A549 (cell line): ENCODE data around the gene SPAG5. TPM values are rescaled to one million over a fixed set of nuclear protein-coding genes. Genes with fewer than 3 reads are reported as not detected.
A peak's percentile ranks its signal among the peaks of the same experiment; 100 is the strongest.

Experiments
- ATAC-seq, 2 experiments: fragments of 200-7000 bp in 1 of 2; fragments of >200 bp in 1 of 2; cut with Nextera tagmentation in 1 of 2; cut with Tn5 transposase in 1 of 2; 3 replicates each; pipeline versions ENCODE4 v1.8.0 to v1.9.1; 2018 to 2020; ENCODE audit warnings: mild to moderate bottlenecking in 1 of 2, moderate library complexity in 1 of 2
- CTCF ChIA-PET: fragments of 300-600 bp; sonication (Branson Sonifier 250); formaldehyde crosslinking; extraction: SDS; loops from one replicate; lab custom pipeline; 2021; ENCODE audit warnings: antibody characterized with exemption, inconsistent platforms; lab: Yijun Ruan, JAX
- POLR2A ChIA-PET: fragments of 350-600 bp; formaldehyde crosslinking; extraction: SDS; loops from one replicate; lab custom pipeline; 2021; ENCODE audit warnings: antibody characterized with exemption, inconsistent platforms; lab: Yijun Ruan, JAX
- DNase-seq, 2 experiments: peaks; one replicate each; pipeline versions ENCODE4 v3.0.0 to v3.0.0-alpha.2; 2011 to 2016; ENCODE audit warnings: low read depth in 1 of 2, low spot score in 1 of 2
- FAIRE-seq: peaks from 2 replicates; lab custom pipeline; 2011; peaks lifted over from hg19 to GRCh38; lab: Jason Lieb, UNC
- H3K27ac ChIP-seq, 2 experiments: fragments of >200 bp; sonication (Bioruptor Twin); formaldehyde crosslinking; 3 replicates each; pipeline ENCODE4 v1.5.1; 2016 to 2017
- H3K4me1 ChIP-seq: fragments of >200 bp; sonication (Bioruptor Twin); formaldehyde crosslinking; 3 replicates; pipeline ENCODE4 v1.6.1; 2016
- H3K4me2 ChIP-seq: fragments of >200 bp; sonication (Bioruptor Twin); formaldehyde crosslinking; 3 replicates; pipeline ENCODE4 v1.6.1; 2016
- H3K4me3 ChIP-seq: fragments of >200 bp; sonication (Bioruptor Twin); formaldehyde crosslinking; 3 replicates; pipeline ENCODE4 v1.5.1; 2016
- H3K9me3 ChIP-seq: fragments of >200 bp; sonication (Bioruptor Twin); formaldehyde crosslinking; 3 replicates; pipeline ENCODE4 v1.6.1; 2016
- BCL3 ChIP-seq: fragments of >200 bp; sonication (Bioruptor Twin); formaldehyde crosslinking; IDR thresholded peaks from 3 replicates; pipeline ENCODE4 v1.6.1; 2016
- CBX2 ChIP-seq: fragments of 200-600 bp; sonication (generic); IDR thresholded peaks from 2 replicates; pipeline ENCODE4 v1.6.1; 2016; ENCODE audit warnings: low read depth, mild to moderate bottlenecking, borderline replicate concordance
- E2F6 ChIP-seq: IDR thresholded peaks from 2 replicates; pipeline ENCODE4 v1.6.1; 2012; ENCODE audit warnings: low read depth, borderline replicate concordance
- FOSB ChIP-seq: fragments of 250-450 bp; sonication (Bioruptor Pico); IDR thresholded peaks from 2 replicates; pipeline ENCODE4 v1.5.0; 2020; ENCODE audit warnings: mild to moderate bottlenecking, moderate library complexity
- FOSL2 ChIP-seq, 2 experiments: fragments of 450-650 bp in 1 of 2; fragments of >200 bp in 1 of 2; sonication (Bioruptor Twin) in 1 of 2; formaldehyde crosslinking; IDR thresholded peaks; 2 replicates each; pipeline versions ENCODE4 v1.5.0 to v1.6.1; 2016 to 2020; ENCODE audit warnings: mild to moderate bottlenecking in 1 of 2, moderate library complexity in 1 of 2
- GATA3 ChIP-seq: IDR thresholded peaks from 2 replicates; pipeline ENCODE4 v1.6.1; 2012; ENCODE audit warnings: borderline replicate concordance
- HEYL ChIP-seq: fragments of 250-450 bp; sonication (Bioruptor Pico); IDR thresholded peaks from 2 replicates; pipeline ENCODE4 v1.8.0; 2021; ENCODE audit warnings: mild to moderate bottlenecking, moderate library complexity
- KDM1A ChIP-seq: fragments of 200-600 bp; sonication (generic); IDR thresholded peaks from 2 replicates; pipeline ENCODE4 v1.6.1; 2016; ENCODE audit warnings: low read depth, mild to moderate bottlenecking
- PHF8 ChIP-seq: fragments of 200-600 bp; sonication (generic); IDR thresholded peaks from 2 replicates; pipeline ENCODE4 v1.6.1; 2016; ENCODE audit warnings: low read depth, mild to moderate bottlenecking, antibody characterized with exemption, moderate library complexity, borderline replicate concordance
- REST ChIP-seq: fragments of 200-600 bp; sonication (generic); IDR thresholded peaks from 2 replicates; pipeline ENCODE4 v1.6.1; 2016; ENCODE audit warnings: antibody characterized with exemption, mild to moderate bottlenecking, moderate library complexity
- RNF2 ChIP-seq: fragments of 200-600 bp; sonication (generic); IDR thresholded peaks from 2 replicates; pipeline ENCODE4 v1.6.1; 2016; ENCODE audit warnings: low read depth, mild to moderate bottlenecking, antibody characterized with exemption, moderate library complexity, borderline replicate concordance
- SREBF2 ChIP-seq: fragments of 450-650 bp; IDR thresholded peaks from 2 replicates; pipeline ENCODE4 v1.6.1; 2014; ENCODE audit warnings: mild to moderate bottlenecking, moderate library complexity
- USF2 ChIP-seq: fragments of 450-650 bp; IDR thresholded peaks from 2 replicates; pipeline ENCODE4 v1.6.1; 2014; ENCODE audit warnings: antibody characterized with exemption
- ZNF302 ChIP-seq: fragments of 250-450 bp; sonication (Bioruptor Pico); IDR thresholded peaks from 2 replicates; pipeline ENCODE4 v1.9.0; 2021; ENCODE audit warnings: inconsistent platforms, mild to moderate bottlenecking, moderate library complexity
- WGBS: methylation state at CpG from one replicate; pipeline ENCODE4 v1.1.6; 2017; ENCODE audit errors: missing lambda C conversion rate; 5-methylcytosine and 5-hydroxymethylcytosine counted together
- polyA plus RNA-seq, 4 experiments: library from polyadenylated mRNA; depleted of rRNA in 3 of 4; stranded (reverse); fragments of >200 nt; fragmentation: RNase III in 1 of 4; extraction: RNeasy Plus Mini Kit Qiagen cat#74134 plus additional on column Dnase treatment in 1 of 4; gene quantifications; 2 replicates in 3 of 4; 3 replicates in 1 of 4; pipeline ENCODE4 v1.2.3, GENCODE V29; 2011 to 2017
- TF ChIP-seq, protein P1 (sequence below): IDR thresholded peaks from 2 replicates; pipeline ENCODE4 v1.6.1; 2012

SPAG5 gene
- polyA plus RNA-seq, 2 of the 4 experiments (the other 2 are of a cell fraction), result 111 TPM

DNA sequence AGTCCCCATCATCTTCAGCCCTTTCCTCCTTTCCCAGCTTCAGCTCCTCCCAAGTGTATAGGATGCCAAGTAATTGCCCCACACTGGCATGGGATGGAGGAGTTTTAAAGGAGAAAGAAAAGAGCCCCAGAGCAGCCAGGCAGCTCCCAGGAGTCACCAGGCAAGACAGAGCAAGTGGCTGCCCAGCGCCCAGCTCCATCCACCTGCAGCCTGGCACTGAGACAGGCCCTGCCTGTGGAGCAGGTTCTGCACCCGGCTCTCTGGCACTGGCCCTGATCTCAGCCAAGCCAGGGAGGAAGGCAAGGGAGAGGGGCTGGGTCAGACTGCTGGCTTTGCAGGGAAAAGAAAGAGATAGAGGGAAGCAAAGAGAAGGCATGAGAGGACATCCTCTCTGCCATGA lies 71.0 kb downstream of the SPAG5 start:
- H3K4me1 ChIP-seq, result peaks cover 31% of the 10 kb centered on the region
- CTCF ChIA-PET, result interaction anchor here (0.6 to 15.1 kb wide), 7 partner anchors 10 to 111 kb away, joined by 3 to 143 read pairs (median 7); no protein-coding TSS in a partner anchor
- POLR2A ChIA-PET, result no interaction called here
- peak overlapping the region in 1 of 2 experiments; percentile 7; a peak in 3 of 6 replicates for H3K27ac ChIP-seq
- no peak overlapping the region for H3K4me2 ChIP-seq
- no peaks in the 10 kb centered on the region for H3K9me3 ChIP-seq
- 76% methylated on average over 2 of the region's 2 CpGs for WGBS
- no peak for FAIRE-seq
- no peak overlapping the region for H3K4me3 ChIP-seq
- no peak for ATAC-seq
- TF ChIP-seq FOSL2 (IDR thresholded peaks at IDR 0.05) (no peak), FOSL2 (CRISPR knock-in tag; IDR thresholded peaks at IDR 0.05) (no peak), BCL3 (no peak), FOSB (CRISPR knock-in tag) (no peak), CBX2 (no peak), REST (no peak), SREBF2 (no peak), USF2 (no peak), KDM1A (no peak), PHF8 (no peak), E2F6 (no peak), RNF2 (no peak), GATA3 (no peak), ZNF302 (no peak), HEYL (CRISPR knock-in tag) (no peak)
- TF ChIP-seq, protein P1, sequence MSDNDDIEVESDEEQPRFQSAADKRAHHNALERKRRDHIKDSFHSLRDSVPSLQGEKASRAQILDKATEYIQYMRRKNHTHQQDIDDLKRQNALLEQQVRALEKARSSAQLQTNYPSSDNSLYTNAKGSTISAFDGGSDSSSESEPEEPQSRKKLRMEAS, result no peak
- TF ChIP-seq, all 56 proteins: peak for 0
- no peak for DNase-seq

Other genes with a start within 250 kb of the SPAG5 start
- gene POLDIP2, start 241.5 kb downstream of the SPAG5 start, polyA plus RNA-seq (2011; rRNA removed), result 132 and 162 TPM in 2 replicates
- 125 to 130 TPM (median 127 TPM) in 3 replicates for gene POLDIP2, start 241.5 kb downstream of the SPAG5 start, polyA plus RNA-seq (2017; fragmentation: RNase III; extraction: RNeasy Plus Mini Kit Qiagen cat#74134 plus additional on column Dnase treatment)
- not detected in 2 replicates for gene SEBOX, start 233.8 kb downstream of the SPAG5 start, polyA plus RNA-seq (2011; rRNA removed)
- not detected in 3 replicates for gene SEBOX, start 233.8 kb downstream of the SPAG5 start, polyA plus RNA-seq (2017; fragmentation: RNase III; extraction: RNeasy Plus Mini Kit Qiagen cat#74134 plus additional on column Dnase treatment)
- 10.2 and 14.2 TPM in 2 replicates for gene VTN, start 228.7 kb downstream of the SPAG5 start, polyA plus RNA-seq (2011; rRNA removed)
- gene VTN, start 228.7 kb downstream of the SPAG5 start, polyA plus RNA-seq (2017; fragmentation: RNase III; extraction: RNeasy Plus Mini Kit Qiagen cat#74134 plus additional on column Dnase treatment), result 24.5 to 31.1 TPM (median 25.5 TPM) in 3 replicates
- 4.0 and 4.8 TPM in 2 replicates for gene SARM1, start 227.3 kb downstream of the SPAG5 start, polyA plus RNA-seq (2011; rRNA removed)
- gene SARM1, start 227.3 kb downstream of the SPAG5 start, polyA plus RNA-seq (2017; fragmentation: RNase III; extraction: RNeasy Plus Mini Kit Qiagen cat#74134 plus additional on column Dnase treatment), result 6.1 to 7.5 TPM (median 6.9 TPM) in 3 replicates
- gene SLC46A1, start 192.8 kb downstream of the SPAG5 start, polyA plus RNA-seq (2011; rRNA removed), result 12.8 and 21.4 TPM in 2 replicates
- gene SLC46A1, start 192.8 kb downstream of the SPAG5 start, polyA plus RNA-seq (2017; fragmentation: RNase III; extraction: RNeasy Plus Mini Kit Qiagen cat#74134 plus additional on column Dnase treatment), result 21.5 to 23.8 TPM (median 23.7 TPM) in 3 replicates
- 0.06 and 0.16 TPM in 2 replicates for gene SLC13A2, start 125.4 kb downstream of the SPAG5 start, polyA plus RNA-seq (2011; rRNA removed)
- not detected in 3 replicates for gene SLC13A2, start 125.4 kb downstream of the SPAG5 start, polyA plus RNA-seq (2017; fragmentation: RNase III; extraction: RNeasy Plus Mini Kit Qiagen cat#74134 plus additional on column Dnase treatment)
- gene FOXN1, start 92.7 kb downstream of the SPAG5 start, polyA plus RNA-seq (2011; rRNA removed), result not detected in 2 replicates
- gene FOXN1, start 92.7 kb downstream of the SPAG5 start, polyA plus RNA-seq (2017; fragmentation: RNase III; extraction: RNeasy Plus Mini Kit Qiagen cat#74134 plus additional on column Dnase treatment), result not detected in 3 replicates
- gene UNC119, start 46.4 kb downstream of the SPAG5 start, polyA plus RNA-seq (2011; rRNA removed), result 50.5 and 53.5 TPM in 2 replicates
- gene UNC119, start 46.4 kb downstream of the SPAG5 start, polyA plus RNA-seq (2017; fragmentation: RNase III; extraction: RNeasy Plus Mini Kit Qiagen cat#74134 plus additional on column Dnase treatment), result 22.8 to 27.8 TPM (median 26.0 TPM) in 3 replicates
- 50.0 and 53.2 TPM in 2 replicates for gene PIGS, start 27.5 kb downstream of the SPAG5 start, polyA plus RNA-seq (2011; rRNA removed)
- 46.6 to 53.3 TPM (median 53.2 TPM) in 3 replicates for gene PIGS, start 27.5 kb downstream of the SPAG5 start, polyA plus RNA-seq (2017; fragmentation: RNase III; extraction: RNeasy Plus Mini Kit Qiagen cat#74134 plus additional on column Dnase treatment)
- gene ALDOC, start 22.1 kb downstream of the SPAG5 start, polyA plus RNA-seq (2011; rRNA removed), result 6.3 and 10.1 TPM in 2 replicates
- 1.7 to 1.9 TPM (median 1.9 TPM) in 3 replicates for gene ALDOC, start 22.1 kb downstream of the SPAG5 start, polyA plus RNA-seq (2017; fragmentation: RNase III; extraction: RNeasy Plus Mini Kit Qiagen cat#74134 plus additional on column Dnase treatment)
- gene RSKR, start 15.2 kb upstream of the SPAG5 start, polyA plus RNA-seq (2011; rRNA removed), result 18.7 and 22.0 TPM in 2 replicates
- gene RSKR, start 15.2 kb upstream of the SPAG5 start, polyA plus RNA-seq (2017; fragmentation: RNase III; extraction: RNeasy Plus Mini Kit Qiagen cat#74134 plus additional on column Dnase treatment), result 5.6 to 6.6 TPM (median 5.8 TPM) in 3 replicates
- gene BLTP2, start 46.1 kb upstream of the SPAG5 start, polyA plus RNA-seq (2011; rRNA removed), result 150 and 243 TPM in 2 replicates
- 78.8 to 81.1 TPM (median 79.8 TPM) in 3 replicates for gene BLTP2, start 46.1 kb upstream of the SPAG5 start, polyA plus RNA-seq (2017; fragmentation: RNase III; extraction: RNeasy Plus Mini Kit Qiagen cat#74134 plus additional on column Dnase treatment)
- gene SDF2, start 62.9 kb upstream of the SPAG5 start, polyA plus RNA-seq (2011; rRNA removed), result 87.9 and 113 TPM in 2 replicates
- 86.0 to 96.4 TPM (median 93.8 TPM) in 3 replicates for gene SDF2, start 62.9 kb upstream of the SPAG5 start, polyA plus RNA-seq (2017; fragmentation: RNase III; extraction: RNeasy Plus Mini Kit Qiagen cat#74134 plus additional on column Dnase treatment)
- gene SUPT6H, start 63.2 kb upstream of the SPAG5 start, polyA plus RNA-seq (2011; rRNA removed), result 51.4 and 61.0 TPM in 2 replicates
- 63.8 to 64.6 TPM (median 64.2 TPM) in 3 replicates for gene SUPT6H, start 63.2 kb upstream of the SPAG5 start, polyA plus RNA-seq (2017; fragmentation: RNase III; extraction: RNeasy Plus Mini Kit Qiagen cat#74134 plus additional on column Dnase treatment)
- gene PROCA1, start 112.9 kb upstream of the SPAG5 start, polyA plus RNA-seq (2011; rRNA removed), result 3.8 and 4.0 TPM in 2 replicates
- gene PROCA1, start 112.9 kb upstream of the SPAG5 start, polyA plus RNA-seq (2017; fragmentation: RNase III; extraction: RNeasy Plus Mini Kit Qiagen cat#74134 plus additional on column Dnase treatment), result 2.5 to 4.9 TPM (median 4.2 TPM) in 3 replicates
- gene RAB34, start 118.8 kb upstream of the SPAG5 start, polyA plus RNA-seq (2011; rRNA removed), result 288 and 328 TPM in 2 replicates
- gene RAB34, start 118.8 kb upstream of the SPAG5 start, polyA plus RNA-seq (2017; fragmentation: RNase III; extraction: RNeasy Plus Mini Kit Qiagen cat#74134 plus additional on column Dnase treatment), result 207 to 212 TPM (median 211 TPM) in 3 replicates
- gene RPL23A, start 121.0 kb upstream of the SPAG5 start, polyA plus RNA-seq (2011; rRNA removed), result 2,521 and 2,887 TPM in 2 replicates
- 1,026 to 1,151 TPM (median 1,061 TPM) in 3 replicates for gene RPL23A, start 121.0 kb upstream of the SPAG5 start, polyA plus RNA-seq (2017; fragmentation: RNase III; extraction: RNeasy Plus Mini Kit Qiagen cat#74134 plus additional on column Dnase treatment)
- gene TLCD1, start 127.2 kb upstream of the SPAG5 start, polyA plus RNA-seq (2011; rRNA removed), result 83.3 and 86.7 TPM in 2 replicates
- 36.7 to 43.9 TPM (median 37.7 TPM) in 3 replicates for gene TLCD1, start 127.2 kb upstream of the SPAG5 start, polyA plus RNA-seq (2017; fragmentation: RNase III; extraction: RNeasy Plus Mini Kit Qiagen cat#74134 plus additional on column Dnase treatment)
- gene NEK8, start 129.8 kb upstream of the SPAG5 start, polyA plus RNA-seq (2011; rRNA removed), result 5.1 and 7.7 TPM in 2 replicates
- gene NEK8, start 129.8 kb upstream of the SPAG5 start, polyA plus RNA-seq (2017; fragmentation: RNase III; extraction: RNeasy Plus Mini Kit Qiagen cat#74134 plus additional on column Dnase treatment), result 4.2 to 5.8 TPM (median 5.3 TPM) in 3 replicates
- 64.0 and 70.2 TPM in 2 replicates for gene TRAF4, start 145.0 kb upstream of the SPAG5 start, polyA plus RNA-seq (2011; rRNA removed)
- gene TRAF4, start 145.0 kb upstream of the SPAG5 start, polyA plus RNA-seq (2017; fragmentation: RNase III; extraction: RNeasy Plus Mini Kit Qiagen cat#74134 plus additional on column Dnase treatment), result 65.0 to 68.2 TPM (median 66.0 TPM) in 3 replicates
- 10.7 and 15.3 TPM in 2 replicates for gene FAM222B, start 243.8 kb upstream of the SPAG5 start, polyA plus RNA-seq (2011; rRNA removed)
- gene FAM222B, start 243.8 kb upstream of the SPAG5 start, polyA plus RNA-seq (2017; fragmentation: RNase III; extraction: RNeasy Plus Mini Kit Qiagen cat#74134 plus additional on column Dnase treatment), result 14.3 to 15.6 TPM (median 14.7 TPM) in 3 replicates